ENCODE results near the gene RPL36A. TPM values are rescaled to one million over a fixed set of nuclear protein-coding genes. Genes with fewer than 3 reads are reported as not detected.

RPL36A gene
- total RNA-seq, 4 donors from 2014 or later, result 236 to 729 (median 490) TPM

DNA sequence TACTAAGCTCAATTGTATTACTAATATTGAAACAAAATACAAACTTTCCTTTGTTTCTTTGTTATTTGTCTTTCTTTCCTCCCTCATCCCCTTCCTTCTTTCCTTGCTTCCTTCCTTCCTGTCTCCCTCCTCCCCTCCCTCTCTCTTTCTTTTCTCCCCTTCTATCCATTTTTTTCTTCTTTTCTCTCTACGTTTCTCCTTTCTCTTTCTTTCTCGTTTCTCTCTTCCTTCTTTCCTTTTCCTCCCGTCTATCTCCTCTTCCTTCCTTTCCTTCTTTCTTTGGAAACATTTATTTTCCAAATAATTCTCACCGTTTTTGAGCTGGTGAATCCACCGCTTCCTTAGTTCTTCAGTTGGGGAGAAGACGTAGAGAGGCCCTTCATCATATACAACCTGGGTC is 21.1 kb upstream of the RPL36A start:
- no peak for DNase-seq
- no peak overlapping the region for H3K27ac ChIP-seq
- no peaks in the 10 kb centered on the region for H3K9me3 ChIP-seq
- no peaks in the 10 kb centered on the region for H3K4me1 ChIP-seq
- H3K36me3 ChIP-seq, result no peaks in the 10 kb centered on the region
- H3K27me3 ChIP-seq, result no peaks in the 10 kb centered on the region
- TF ChIP-seq POLR2A (IDR thresholded peaks at IDR 0.05), result no peak
- TF ChIP-seq, protein P1, sequence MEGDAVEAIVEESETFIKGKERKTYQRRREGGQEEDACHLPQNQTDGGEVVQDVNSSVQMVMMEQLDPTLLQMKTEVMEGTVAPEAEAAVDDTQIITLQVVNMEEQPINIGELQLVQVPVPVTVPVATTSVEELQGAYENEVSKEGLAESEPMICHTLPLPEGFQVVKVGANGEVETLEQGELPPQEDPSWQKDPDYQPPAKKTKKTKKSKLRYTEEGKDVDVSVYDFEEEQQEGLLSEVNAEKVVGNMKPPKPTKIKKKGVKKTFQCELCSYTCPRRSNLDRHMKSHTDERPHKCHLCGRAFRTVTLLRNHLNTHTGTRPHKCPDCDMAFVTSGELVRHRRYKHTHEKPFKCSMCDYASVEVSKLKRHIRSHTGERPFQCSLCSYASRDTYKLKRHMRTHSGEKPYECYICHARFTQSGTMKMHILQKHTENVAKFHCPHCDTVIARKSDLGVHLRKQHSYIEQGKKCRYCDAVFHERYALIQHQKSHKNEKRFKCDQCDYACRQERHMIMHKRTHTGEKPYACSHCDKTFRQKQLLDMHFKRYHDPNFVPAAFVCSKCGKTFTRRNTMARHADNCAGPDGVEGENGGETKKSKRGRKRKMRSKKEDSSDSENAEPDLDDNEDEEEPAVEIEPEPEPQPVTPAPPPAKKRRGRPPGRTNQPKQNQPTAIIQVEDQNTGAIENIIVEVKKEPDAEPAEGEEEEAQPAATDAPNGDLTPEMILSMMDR (IDR thresholded peaks at IDR 0.05), result no peak
- H3K4me3 ChIP-seq, result no peak overlapping the region

GRCh38 chrX:101370888-101371504 is 19.8 kb upstream of the RPL36A start:
- TF ChIP-seq, protein P1 (IDR thresholded peaks at IDR 0.05), result no peak
- TF ChIP-seq POLR2A (IDR thresholded peaks at IDR 0.05), result no peak
- peak in 1 of 3 donors; percentile 34 for DNase-seq
- Histone ChIP-seq H3K36me3 (no peaks in the 10 kb centered on the region), H3K4me1 (no peaks in the 10 kb centered on the region), H3K27ac (peak overlapping the region in 1 of 4 donors; percentile 42), H3K4me3 (no peak overlapping the region), H3K9me3 (no peaks in the 10 kb centered on the region), H3K27me3 (no peaks in the 10 kb centered on the region)

DNA sequence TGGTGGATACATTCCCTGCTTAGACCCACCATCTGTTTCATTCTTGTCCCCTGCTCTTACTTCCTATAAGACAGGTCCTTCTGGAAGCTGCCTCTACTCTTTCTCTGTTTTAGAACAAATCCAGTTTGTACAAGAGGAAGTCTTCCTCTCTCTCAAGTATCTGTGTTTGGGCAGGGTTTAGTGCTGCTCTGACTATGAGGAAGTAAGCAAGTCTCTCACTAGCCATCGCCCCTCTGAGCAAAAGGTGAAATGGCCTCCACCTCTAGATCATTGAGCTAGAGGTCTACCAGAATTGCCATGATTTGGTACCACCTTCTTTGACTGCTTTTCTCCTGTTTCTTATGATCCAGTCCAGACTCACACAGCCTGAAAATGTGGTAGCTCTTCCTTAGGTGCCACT is 13.3 kb upstream of the RPL36A start:
- Histone ChIP-seq H3K27ac (no peak overlapping the region), H3K27me3 (no peaks in the 10 kb centered on the region), H3K9me3 (no peaks in the 10 kb centered on the region), H3K4me3 (no peak overlapping the region), H3K36me3 (no peaks in the 10 kb centered on the region), H3K4me1 (no peaks in the 10 kb centered on the region)
- DNase-seq, result no peak
- TF ChIP-seq, protein P1 (IDR thresholded peaks at IDR 0.05), result no peak
- TF ChIP-seq POLR2A (IDR thresholded peaks at IDR 0.05), result no peak

- no peaks in the 10 kb centered on the region for H3K36me3 ChIP-seq
- H3K9me3 ChIP-seq, result no peaks in the 10 kb centered on the region
- peak overlapping the region in 1 of 4 donors; percentile 65 for H3K27ac ChIP-seq
- H3K4me3 ChIP-seq, result no peak overlapping the region
- H3K4me1 ChIP-seq, result no peaks in the 10 kb centered on the region
- H3K27me3 ChIP-seq, result no peaks in the 10 kb centered on the region
- TF ChIP-seq, protein P1 (IDR thresholded peaks at IDR 0.05), result no peak
- no peak for TF ChIP-seq POLR2A (IDR thresholded peaks at IDR 0.05)
- DNase-seq, result peak in 1 of 3 donors; percentile 35
Measured at GRCh38 chrX:101383679-101384205, 7.1 kb upstream of the RPL36A start.

- no peaks in the 10 kb centered on the region for H3K4me1 ChIP-seq
- H3K27me3 ChIP-seq, result no peaks in the 10 kb centered on the region
- no peak for TF ChIP-seq POLR2A (IDR thresholded peaks at IDR 0.05)
- TF ChIP-seq, protein P1 (IDR thresholded peaks at IDR 0.05), result no peak
- no peaks in the 10 kb centered on the region for H3K9me3 ChIP-seq
- H3K4me3 ChIP-seq, result peak overlapping the region in 2 of 4 donors; percentile 18 to 26
- no peaks in the 10 kb centered on the region for H3K36me3 ChIP-seq
- DNase-seq, result no peak
- H3K27ac ChIP-seq, result peak overlapping the region in 2 of 4 donors; percentile 46 to 65
Measured at GRCh38 chrX:101385026-101385684, 5.7 kb upstream of the RPL36A start.

All from Peyer's patch (tissue), 4 donors.